A549 (cell line): ENCODE data around the gene IGFL2. TPM values are rescaled to one million over a fixed set of nuclear protein-coding genes. Genes with fewer than 3 reads are reported as not detected.
A peak's percentile ranks its signal among the peaks of the same experiment; 100 is the strongest.

Experiments used
- ATAC-seq, 2 experiments: fragments of 200-7000 bp in 1 of 2; fragments of >200 bp in 1 of 2; cut with Nextera tagmentation in 1 of 2; cut with Tn5 transposase in 1 of 2; 3 replicates each; pipeline versions ENCODE4 v1.8.0 to v1.9.1; 2018 to 2020; ENCODE audit warnings: mild to moderate bottlenecking in 1 of 2, moderate library complexity in 1 of 2
- CTCF ChIA-PET: fragments of 300-600 bp; sonication (Branson Sonifier 250); formaldehyde crosslinking; extraction: SDS; loops from one replicate; lab custom pipeline; 2021; ENCODE audit warnings: antibody characterized with exemption, inconsistent platforms; lab: Yijun Ruan, JAX
- POLR2A ChIA-PET: fragments of 350-600 bp; formaldehyde crosslinking; extraction: SDS; loops from one replicate; lab custom pipeline; 2021; ENCODE audit warnings: antibody characterized with exemption, inconsistent platforms; lab: Yijun Ruan, JAX
- DNase-seq, 2 experiments: peaks; one replicate each; pipeline versions ENCODE4 v3.0.0 to v3.0.0-alpha.2; 2011 to 2016; ENCODE audit warnings: low read depth in 1 of 2, low spot score in 1 of 2
- FAIRE-seq: peaks from 2 replicates; lab custom pipeline; 2011; peaks lifted over from hg19 to GRCh38; lab: Jason Lieb, UNC
- H3K27ac ChIP-seq, 2 experiments: fragments of >200 bp; sonication (Bioruptor Twin); formaldehyde crosslinking; 3 replicates each; pipeline ENCODE4 v1.5.1; 2016 to 2017
- H3K4me1 ChIP-seq: fragments of >200 bp; sonication (Bioruptor Twin); formaldehyde crosslinking; 3 replicates; pipeline ENCODE4 v1.6.1; 2016
- H3K4me2 ChIP-seq: fragments of >200 bp; sonication (Bioruptor Twin); formaldehyde crosslinking; 3 replicates; pipeline ENCODE4 v1.6.1; 2016
- H3K4me3 ChIP-seq: fragments of >200 bp; sonication (Bioruptor Twin); formaldehyde crosslinking; 3 replicates; pipeline ENCODE4 v1.5.1; 2016
- H3K9me3 ChIP-seq: fragments of >200 bp; sonication (Bioruptor Twin); formaldehyde crosslinking; 3 replicates; pipeline ENCODE4 v1.6.1; 2016
- BCL3 ChIP-seq: fragments of >200 bp; sonication (Bioruptor Twin); formaldehyde crosslinking; IDR thresholded peaks from 3 replicates; pipeline ENCODE4 v1.6.1; 2016
- CHD2 ChIP-seq: fragments of 150-350 bp; IDR thresholded peaks from 2 replicates; pipeline ENCODE4 v1.6.1; 2014; ENCODE audit warnings: low read length; ENCODE audit not compliant: partially characterized antibody
- EHF ChIP-seq: fragments of 250-450 bp; sonication (Bioruptor Pico); IDR thresholded peaks from 2 replicates; pipeline ENCODE4 v1.5.0; 2020; ENCODE audit warnings: mild to moderate bottlenecking
- MAFK ChIP-seq: fragments of 450-650 bp; IDR thresholded peaks from 2 replicates; pipeline ENCODE4 v1.6.1; 2014; ENCODE audit not compliant: partially characterized antibody
- RFX5 ChIP-seq: fragments of 450-650 bp; IDR thresholded peaks from 2 replicates; pipeline ENCODE4 v1.7.1; 2014; ENCODE audit warnings: antibody characterized with exemption, mild to moderate bottlenecking, moderate library complexity
- SREBF2 ChIP-seq: fragments of 450-650 bp; IDR thresholded peaks from 2 replicates; pipeline ENCODE4 v1.6.1; 2014; ENCODE audit warnings: mild to moderate bottlenecking, moderate library complexity
- WGBS: methylation state at CpG from one replicate; pipeline ENCODE4 v1.1.6; 2017; ENCODE audit errors: missing lambda C conversion rate; 5-methylcytosine and 5-hydroxymethylcytosine counted together
- polyA plus RNA-seq, 4 experiments: library from polyadenylated mRNA; depleted of rRNA in 3 of 4; stranded (reverse); fragments of >200 nt; fragmentation: RNase III in 1 of 4; extraction: RNeasy Plus Mini Kit Qiagen cat#74134 plus additional on column Dnase treatment in 1 of 4; gene quantifications; 2 replicates in 3 of 4; 3 replicates in 1 of 4; pipeline ENCODE4 v1.2.3, GENCODE V29; 2011 to 2017

The IGFL2 gene
- polyA plus RNA-seq, 2 of the 4 experiments (the other 2 are of a cell fraction), result 0.78 to 1.1 TPM

GRCh38 chr19:46209051-46209450, 61.0 kb downstream of the IGFL2 start:
- peak overlapping the region; percentile 79 for H3K4me2 ChIP-seq
- ChIA-PET POLR2A (interaction anchor here (1.0 kb wide), 1 partner anchor 13 kb away, joined by 3 read pairs; no protein-coding TSS in a partner anchor), CTCF (interaction anchor here (0.9 to 9.2 kb wide), 5 partner anchors 14 to 180 kb away, joined by 3 to 63 read pairs (median 3); no protein-coding TSS in a partner anchor)
- H3K4me1 ChIP-seq, result peaks cover 79% of the 10 kb centered on the region
- peaks cover 5% of the 10 kb centered on the region; the same call in 2 of the 3 replicates for H3K9me3 ChIP-seq
- TF ChIP-seq MAFK, result no peak
- no peak overlapping the region for H3K4me3 ChIP-seq
- FAIRE-seq, result no peak
- 59% methylated on average over 3 of the region's 3 CpGs for WGBS
- ATAC-seq, result no peak
- no peak for DNase-seq
- peak overlapping the region; percentile 71 to 80; a peak in 5 of 6 replicates for H3K27ac ChIP-seq

DNA sequence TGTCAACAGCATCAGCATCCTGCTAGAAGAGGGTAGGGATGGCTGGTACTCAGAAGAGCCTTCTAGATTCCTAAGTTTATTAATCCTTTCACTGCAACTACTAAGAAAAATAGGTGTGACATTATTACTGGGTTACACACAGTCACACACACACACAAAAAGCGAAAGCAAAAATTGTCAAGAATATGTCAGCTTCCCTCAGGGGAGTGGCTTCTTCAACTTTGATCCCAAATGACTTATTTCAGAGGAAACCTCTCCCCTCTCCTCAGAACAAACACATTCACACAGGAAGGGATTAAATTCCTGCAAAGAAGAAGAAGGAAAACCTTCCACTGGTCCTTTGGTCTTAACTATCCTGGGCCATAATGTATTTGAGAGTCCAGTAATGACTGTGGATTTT, 61.4 kb downstream of the IGFL2 start:
- DNase-seq (no peak), FAIRE-seq (peak; percentile 92), ATAC-seq (no peak)
- peaks cover 2% of the 10 kb centered on the region; the same call in 2 of the 3 replicates for H3K9me3 ChIP-seq
- ChIA-PET CTCF (interaction anchor here (1.0 to 9.2 kb wide), 6 partner anchors 15 to 180 kb away, joined by 3 to 63 read pairs (median 6); no protein-coding TSS in a partner anchor), POLR2A (interaction anchor here (1.0 kb wide), 1 partner anchor 13 kb away, joined by 3 read pairs; no protein-coding TSS in a partner anchor)
- TF ChIP-seq SREBF2, result no peak
- peak overlapping the region; percentile 71 to 80; a peak in 5 of 6 replicates for H3K27ac ChIP-seq
- 96% methylated on average over 1 of the region's 1 CpG for WGBS
- H3K4me2 ChIP-seq, result peak overlapping the region; percentile 79
- peaks cover 79% of the 10 kb centered on the region for H3K4me1 ChIP-seq
- no peak overlapping the region for H3K4me3 ChIP-seq

DNA sequence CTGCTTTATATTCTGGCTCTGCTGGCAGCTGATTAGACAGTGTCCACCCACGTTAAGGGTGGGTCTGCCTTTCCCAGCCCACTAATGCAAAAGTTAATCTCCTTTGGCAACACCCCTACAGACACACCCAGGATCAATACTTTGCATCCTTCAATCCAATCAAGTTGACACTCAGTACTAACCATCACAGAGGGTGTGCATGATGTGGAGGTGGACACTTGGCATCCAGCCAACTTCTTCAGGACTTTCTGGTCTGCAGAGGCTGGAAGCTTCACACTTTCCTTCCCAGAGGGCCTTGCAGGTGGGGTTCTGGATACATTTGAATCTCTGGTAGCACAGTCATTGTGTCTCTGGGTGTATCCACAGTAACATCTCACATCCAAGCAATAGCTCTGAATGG, 62.6 kb downstream of the IGFL2 start:
- FAIRE-seq (no peak), DNase-seq (no peak), ATAC-seq (0 out of 6 replicates have a peak, but pooled peaks of 1 of the 2 experiments have one; percentile 5)
- Histone ChIP-seq H3K9me3 (no peaks in the 10 kb centered on the region), H3K4me3 (no peak overlapping the region), H3K4me2 (peak overlapping the region; percentile 79), H3K4me1 (peaks cover 75% of the 10 kb centered on the region), H3K27ac (peak overlapping the region; percentile 71 to 80)
- POLR2A ChIA-PET, result interaction anchor here (0.8 to 1.3 kb wide), 4 partner anchors 12 to 61 kb away, joined by 3 to 7 read pairs (median 4); no protein-coding TSS in a partner anchor
- WGBS, result 79% methylated on average over 1 of the region's 1 CpG
- TF ChIP-seq BCL3 (0 out of 3 replicates have a peak, but pooled peaks have one; percentile 8), RFX5 (peak; percentile 77; the same call in 1 of the 2 replicates), CHD2 (no peak), EHF (CRISPR knock-in tag) (no peak)
- CTCF ChIA-PET, result interaction anchor here (0.6 to 9.2 kb wide), 13 partner anchors 10 to 134 kb away, joined by 3 to 63 read pairs (median 3); no protein-coding TSS in a partner anchor

Other genes with a start within 250 kb of the IGFL2 start
- gene MYPOP, start 245.6 kb upstream of the IGFL2 start, polyA plus RNA-seq (2011; rRNA removed), result 2.1 and 3.4 TPM in 2 replicates
- gene MYPOP, start 245.6 kb upstream of the IGFL2 start, polyA plus RNA-seq (2017; fragmentation: RNase III; extraction: RNeasy Plus Mini Kit Qiagen cat#74134 plus additional on column Dnase treatment), result 7.9 to 10.6 TPM (median 10.5 TPM) in 3 replicates
- gene NANOS2, start 233.5 kb upstream of the IGFL2 start, polyA plus RNA-seq (2011; rRNA removed), result not detected in 2 replicates
- not detected in 3 replicates for gene NANOS2, start 233.5 kb upstream of the IGFL2 start, polyA plus RNA-seq (2017; fragmentation: RNase III; extraction: RNeasy Plus Mini Kit Qiagen cat#74134 plus additional on column Dnase treatment)
- 0.06 and 0.17 TPM in 2 replicates for gene NOVA2, start 174.4 kb upstream of the IGFL2 start, polyA plus RNA-seq (2011; rRNA removed)
- gene NOVA2, start 174.4 kb upstream of the IGFL2 start, polyA plus RNA-seq (2017; fragmentation: RNase III; extraction: RNeasy Plus Mini Kit Qiagen cat#74134 plus additional on column Dnase treatment), result 0.13 to 0.30 TPM (median 0.24 TPM) in 3 replicates
- gene CCDC61, start 152.8 kb upstream of the IGFL2 start, polyA plus RNA-seq (2011; rRNA removed), result 3.2 and 4.1 TPM in 2 replicates
- 6.9 to 9.0 TPM (median 8.2 TPM) in 3 replicates for gene CCDC61, start 152.8 kb upstream of the IGFL2 start, polyA plus RNA-seq (2017; fragmentation: RNase III; extraction: RNeasy Plus Mini Kit Qiagen cat#74134 plus additional on column Dnase treatment)
- gene PGLYRP1, start 125.2 kb upstream of the IGFL2 start, polyA plus RNA-seq (2011; rRNA removed), result not detected in 2 replicates
- gene PGLYRP1, start 125.2 kb upstream of the IGFL2 start, polyA plus RNA-seq (2017; fragmentation: RNase III; extraction: RNeasy Plus Mini Kit Qiagen cat#74134 plus additional on column Dnase treatment), result not detected in 3 replicates
- 1.7 and 2.4 TPM in 2 replicates for gene IGFL4, start 107.2 kb upstream of the IGFL2 start, polyA plus RNA-seq (2011; rRNA removed)
- 1.3 to 3.1 TPM (median 2.8 TPM) in 3 replicates for gene IGFL4, start 107.2 kb upstream of the IGFL2 start, polyA plus RNA-seq (2017; fragmentation: RNase III; extraction: RNeasy Plus Mini Kit Qiagen cat#74134 plus additional on column Dnase treatment)
- 0.16 TPM in 1 of 2 replicates, not detected in the other for gene IGFL3, start 23.6 kb upstream of the IGFL2 start, polyA plus RNA-seq (2011; rRNA removed)
- 0.44 to 1.1 TPM (median 0.66 TPM) in 3 replicates for gene IGFL3, start 23.6 kb upstream of the IGFL2 start, polyA plus RNA-seq (2017; fragmentation: RNase III; extraction: RNeasy Plus Mini Kit Qiagen cat#74134 plus additional on column Dnase treatment)
- 0.70 and 0.88 TPM in 2 replicates for gene IGFL1, start 81.5 kb downstream of the IGFL2 start, polyA plus RNA-seq (2011; rRNA removed)
- gene IGFL1, start 81.5 kb downstream of the IGFL2 start, polyA plus RNA-seq (2017; fragmentation: RNase III; extraction: RNeasy Plus Mini Kit Qiagen cat#74134 plus additional on column Dnase treatment), result 1.0 to 1.9 TPM (median 1.1 TPM) in 3 replicates
- gene HIF3A, start 148.8 kb downstream of the IGFL2 start, polyA plus RNA-seq (2011; rRNA removed), result not detected in 2 replicates
- not detected in 3 replicates for gene HIF3A, start 148.8 kb downstream of the IGFL2 start, polyA plus RNA-seq (2017; fragmentation: RNase III; extraction: RNeasy Plus Mini Kit Qiagen cat#74134 plus additional on column Dnase treatment)
- 107 and 126 TPM in 2 replicates for gene PPP5C, start 198.8 kb downstream of the IGFL2 start, polyA plus RNA-seq (2011; rRNA removed)
- gene PPP5C, start 198.8 kb downstream of the IGFL2 start, polyA plus RNA-seq (2017; fragmentation: RNase III; extraction: RNeasy Plus Mini Kit Qiagen cat#74134 plus additional on column Dnase treatment), result 93.5 to 99.8 TPM (median 94.2 TPM) in 3 replicates